OCI-LY3 (cell line): Measurements from ENCODE around the gene EFCAB6.

ENCODE experiments used
- H2AFZ ChIP-seq: fragments of 200-600, 300-600 bp; shearing (Covaris generic); 2 replicates; pipeline ENCODE4 v1.6.0; 2014; ENCODE audit warnings: antibody characterized with exemption, low read depth, low read length
- H3K27ac ChIP-seq: fragments of 200-600, 300-600 bp; sonication (generic); 2 replicates; pipeline ENCODE4 v1.5.1; 2014; ENCODE audit warnings: mild to moderate bottlenecking, low read length, moderate library complexity, mixed read lengths
- H3K27me3 ChIP-seq: fragments of 200-600, 300-600 bp; sonication (generic); 2 replicates; pipeline ENCODE4 v1.6.1; 2014; ENCODE audit warnings: low read depth, low read length, mixed read lengths
- H3K36me3 ChIP-seq: fragments of 200-600, 300-600 bp; sonication (generic); replicated peaks from 2 replicates; pipeline ENCODE3; 2014; ENCODE audit warnings: low read depth, low read length, mixed read lengths
- H3K4me1 ChIP-seq: fragments of 300-600, 200-600 bp; sonication (generic); 2 replicates; pipeline ENCODE4 v1.6.1; 2014; ENCODE audit warnings: low read length, mixed read lengths
- H3K4me2 ChIP-seq: fragments of 200-600, 300-600 bp; sonication (generic); 2 replicates; pipeline ENCODE4 v1.6.1; 2014; ENCODE audit warnings: low read length, mixed read lengths
- H3K4me3 ChIP-seq: fragments of 300-600, 200-600 bp; sonication (generic); 2 replicates; pipeline ENCODE4 v1.5.1; 2014; ENCODE audit warnings: antibody characterized with exemption, mild to moderate bottlenecking, low read length, moderate library complexity
- H3K79me2 ChIP-seq: fragments of 300-600, 200-600 bp; shearing (Covaris generic); 2 replicates; pipeline ENCODE4 v1.6.1; 2014; ENCODE audit warnings: mild to moderate bottlenecking, low read length, mixed read lengths
- H3K9ac ChIP-seq: fragments of 300-600, 200-600 bp; shearing (Covaris generic); 2 replicates; pipeline ENCODE4 v1.6.0; 2014; ENCODE audit warnings: mild to moderate bottlenecking, low read length, moderate library complexity
- H3K9me3 ChIP-seq: fragments of 200-600, 300-600 bp; shearing (Covaris generic); 2 replicates; pipeline ENCODE4 v1.6.1; 2014; ENCODE audit warnings: low read length, mixed read lengths; ENCODE audit not compliant: insufficient read depth
- H4K20me1 ChIP-seq: fragments of 200-600, 300-600 bp; sonication (generic); 2 replicates; pipeline ENCODE4 v1.6.1; 2016; ENCODE audit warnings: low read length, mixed read lengths; ENCODE audit not compliant: insufficient read depth
- CTCF ChIP-seq: fragments of 200-600, 300-600 bp; sonication (generic); IDR thresholded peaks from 2 replicates; pipeline ENCODE4 v1.5.1; 2014; ENCODE audit warnings: antibody characterized with exemption, low read length, low read depth
- EZH2phosphoT487 ChIP-seq: fragments of 200-600 bp; shearing (Covaris generic); IDR thresholded peaks from 2 replicates; pipeline ENCODE4 v1.6.1; 2018; ENCODE audit warnings: antibody characterized with exemption, mixed run types, low read depth

EFCAB6 gene

DNA sequence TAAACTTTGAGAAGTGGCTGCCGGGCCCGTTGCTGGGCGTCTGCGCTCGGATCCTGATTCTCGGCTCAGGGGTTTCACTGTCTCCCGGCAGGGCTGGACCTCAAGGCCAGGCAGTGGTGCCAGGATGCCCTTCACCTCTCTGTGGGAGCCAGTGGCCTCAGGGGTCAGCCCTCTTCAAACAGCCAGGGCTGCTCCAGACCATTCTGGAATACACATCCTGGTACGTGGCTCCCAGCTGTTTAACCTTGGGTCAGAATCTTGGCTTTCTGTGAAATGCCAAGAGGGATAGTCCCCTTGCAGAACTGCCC is 329.8 kb downstream of the EFCAB6 start:
- Histone ChIP-seq H3K79me2 (no peaks in the 10 kb centered on the region), H4K20me1 (no peaks in the 10 kb centered on the region), H3K4me2 (no peak overlapping the region), H3K4me3 (no peak overlapping the region), H3K27ac (no peak overlapping the region), H3K4me1 (peaks cover 4% of the 10 kb centered on the region; the same call in 1 of the 2 replicates), H3K36me3 (no peaks in the 10 kb centered on the region), H3K9ac (no peak overlapping the region), H3K27me3 (no peaks in the 10 kb centered on the region), H2AFZ (no peak overlapping the region), H3K9me3 (no peaks in the 10 kb centered on the region)
- no peak for TF ChIP-seq EZH2phosphoT487
- no peak for TF ChIP-seq CTCF

DNA sequence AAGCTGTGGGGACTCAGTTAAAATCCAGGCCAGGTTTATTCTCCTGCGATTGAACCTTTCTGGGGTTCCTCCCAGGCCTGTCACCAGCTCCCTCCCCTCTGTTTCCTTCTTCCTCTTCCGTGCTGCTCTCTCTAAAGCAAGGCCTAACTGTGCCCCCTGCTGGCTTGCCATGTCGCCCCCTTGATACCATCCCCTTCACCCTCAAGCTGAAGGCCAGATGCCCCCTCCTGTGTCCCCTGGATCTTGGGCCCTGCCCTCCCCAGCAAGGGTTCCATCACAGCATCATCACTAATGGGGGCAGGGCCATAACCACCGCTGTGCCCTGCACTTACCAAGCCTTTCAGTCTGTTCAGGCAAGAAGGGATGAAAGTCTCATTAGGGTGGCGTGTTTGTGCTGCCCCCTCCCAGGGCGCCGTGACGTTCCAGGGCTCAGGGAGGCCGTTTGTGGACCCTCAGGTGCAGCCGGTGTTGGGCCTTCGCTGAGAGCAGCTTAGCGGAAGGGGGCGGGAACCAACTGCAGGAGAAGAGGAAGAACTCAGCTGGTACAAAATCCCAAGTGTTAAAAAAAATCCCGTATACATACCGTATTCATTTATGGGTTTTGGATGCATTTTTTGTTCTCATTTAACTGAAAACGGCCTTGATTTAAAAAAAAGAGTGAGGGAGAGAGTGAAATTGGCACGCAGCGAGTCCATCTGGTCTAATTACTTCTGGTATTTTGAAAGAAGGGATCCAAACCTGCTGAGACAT is 330.4 kb downstream of the EFCAB6 start:
- Histone ChIP-seq H3K27me3 (no peaks in the 10 kb centered on the region), H2AFZ (peak overlapping the region; percentile 89), H3K4me2 (no peak overlapping the region), H3K79me2 (no peaks in the 10 kb centered on the region), H3K9ac (no peak overlapping the region), H3K4me3 (no peak overlapping the region), H3K9me3 (no peaks in the 10 kb centered on the region), H3K36me3 (no peaks in the 10 kb centered on the region), H4K20me1 (no peaks in the 10 kb centered on the region), H3K4me1 (peaks cover 4% of the 10 kb centered on the region; the same call in 1 of the 2 replicates), H3K27ac (no peak overlapping the region)
- TF ChIP-seq EZH2phosphoT487 (no peak), CTCF (peak; percentile 69)

DNA sequence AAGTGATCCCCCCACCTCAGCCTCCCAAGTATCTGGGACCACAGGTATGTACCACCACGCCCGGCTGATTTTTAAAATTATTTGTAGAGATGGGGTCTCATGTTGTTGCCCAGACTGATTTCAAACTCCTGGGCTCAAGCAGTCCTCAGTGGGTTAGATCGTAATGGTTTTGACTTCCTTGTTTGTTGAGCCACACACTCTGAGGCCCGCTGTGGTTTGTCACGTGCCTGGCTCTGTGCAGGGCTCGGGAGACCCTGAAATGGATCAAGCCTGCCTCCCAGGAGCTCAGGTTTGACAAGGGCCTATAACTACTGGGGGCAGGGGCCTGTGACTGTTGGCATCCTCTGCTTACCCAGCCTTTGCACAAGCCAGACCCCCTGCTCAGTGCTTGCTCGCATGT is 332.1 kb downstream of the EFCAB6 start:
- H3K79me2 ChIP-seq: no peaks in the 10 kb centered on the region
- H3K9me3 ChIP-seq: no peaks in the 10 kb centered on the region
- H3K27me3 ChIP-seq: no peaks in the 10 kb centered on the region
- no peak overlapping the region for H3K27ac ChIP-seq
- H3K36me3 ChIP-seq: no peaks in the 10 kb centered on the region
- H3K9ac ChIP-seq: no peak overlapping the region
- peaks cover 4% of the 10 kb centered on the region; the same call in 1 of the 2 replicates for H3K4me1 ChIP-seq
- H4K20me1 ChIP-seq: no peaks in the 10 kb centered on the region
- H2AFZ ChIP-seq: no peak overlapping the region
- H3K4me2 ChIP-seq: no peak overlapping the region
- H3K4me3 ChIP-seq: no peak overlapping the region
- no peak for TF ChIP-seq EZH2phosphoT487
- TF ChIP-seq CTCF: no peak

DNA sequence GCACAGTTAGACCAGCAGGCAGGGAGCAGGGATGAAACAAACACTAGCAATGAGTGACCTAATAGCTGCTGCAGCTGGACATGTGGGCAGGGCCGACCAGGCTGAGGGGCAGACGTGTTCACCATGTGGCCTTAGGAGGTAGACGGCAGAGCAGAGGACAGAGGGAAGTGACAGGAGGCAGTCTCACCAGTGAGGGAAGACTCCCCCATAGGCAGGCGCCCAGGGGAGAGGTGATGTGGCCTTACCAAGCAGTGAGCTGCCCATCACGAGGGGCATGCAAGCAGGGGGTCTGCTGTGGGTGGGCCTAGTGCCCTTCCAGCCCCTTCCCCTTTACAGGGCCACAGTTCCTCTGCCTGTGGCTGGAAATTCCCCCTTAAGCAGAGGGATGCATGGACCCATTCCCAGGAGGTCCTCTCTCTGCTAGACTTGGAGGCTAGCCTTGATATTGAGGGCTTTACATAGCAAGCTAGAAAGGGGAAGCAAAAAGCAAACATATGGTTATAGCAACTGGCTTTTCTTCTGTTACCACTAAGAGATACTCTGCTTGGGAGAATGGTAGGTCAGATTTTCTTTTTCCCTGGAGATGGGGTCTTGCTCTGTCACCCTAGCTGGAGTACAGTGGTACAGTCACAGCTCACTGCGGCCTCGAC is 332.7 kb downstream of the EFCAB6 start:
- Histone ChIP-seq H3K27ac (no peak overlapping the region), H3K4me3 (no peak overlapping the region), H3K4me2 (no peak overlapping the region), H4K20me1 (no peaks in the 10 kb centered on the region), H3K4me1 (peaks cover 4% of the 10 kb centered on the region; the same call in 1 of the 2 replicates), H3K9me3 (no peaks in the 10 kb centered on the region), H3K9ac (no peak overlapping the region), H2AFZ (no peak overlapping the region), H3K36me3 (no peaks in the 10 kb centered on the region), H3K79me2 (no peaks in the 10 kb centered on the region), H3K27me3 (no peaks in the 10 kb centered on the region)
- TF ChIP-seq CTCF (no peak), EZH2phosphoT487 (no peak)
